Retinal pigment epithelial cell (primary cell): ENCODE data around the gene TSC22D2.

Source experiments
- DNase-seq: peaks from one replicate; pipeline ENCODE4 v3.0.0-alpha.2; 2010; ENCODE audit warnings: low read depth
- H3K4me3 ChIP-seq: 2 replicates; pipeline ENCODE4 v1.5.1; 2011; ENCODE audit warnings: mild to moderate bottlenecking, low read length, control low read depth, moderate library complexity
- CTCF ChIP-seq: conservative IDR thresholded peaks from 2 replicates; pipeline ENCODE4 v1.5.1; 2011; ENCODE audit warnings: low read depth, low read length, control low read depth, inconsistent platforms

The TSC22D2 gene

GRCh38 chr3:150396956-150397550 lies 11.0 kb upstream of the TSC22D2 start:
- DNase-seq = no peak
- no peak overlapping the region for H3K4me3 ChIP-seq
- TF ChIP-seq CTCF = no peak

- no peak overlapping the region for H3K4me3 ChIP-seq
- no peak for TF ChIP-seq CTCF
- no peak for DNase-seq
These were observed 9.0 kb upstream of the TSC22D2 start for GRCh38 chr3:150399060-150399459.

GRCh38 chr3:150401285-150401684 lies 6.8 kb upstream of the TSC22D2 start:
- H3K4me3 ChIP-seq = no peak overlapping the region
- no peak for DNase-seq
- TF ChIP-seq CTCF = no peak

- no peak overlapping the region for H3K4me3 ChIP-seq
- no peak for DNase-seq
- no peak for TF ChIP-seq CTCF
These were observed 5.9 kb upstream of the TSC22D2 start for GRCh38 chr3:150402217-150402616.

- no peak overlapping the region for H3K4me3 ChIP-seq
- DNase-seq = no peak
- no peak for TF ChIP-seq CTCF
These were observed 4.1 kb upstream of the TSC22D2 start for GRCh38 chr3:150404023-150404422.

GRCh38 chr3:150407051-150407807 lies 869 bp upstream of the TSC22D2 start:
- H3K4me3 ChIP-seq = peak overlapping the region; percentile 47
- no peak for TF ChIP-seq CTCF
- no peak for DNase-seq

- no peak for TF ChIP-seq CTCF
- peak; percentile 33 for DNase-seq
- peak overlapping the region; percentile 47 for H3K4me3 ChIP-seq
These were observed 284 bp upstream of the TSC22D2 start for GRCh38 chr3:150407808-150408220.
